K562 (cell line): ENCODE measurements around the gene IRAK3. TPM values are rescaled to one million over a fixed set of nuclear protein-coding genes. Genes with fewer than 3 reads are reported as not detected.
A peak's percentile ranks its signal among the peaks of the same experiment; 100 is the strongest.

ENCODE experiments used
- ATAC-seq: fragments of 200-7000 bp; cut with Tn5 transposase; 3 replicates; pipeline ENCODE4 v1.9.1; 2020; ENCODE audit warnings: moderate library complexity
- BruUV-seq: library from RNA; stranded (reverse); fragments of 400-500 nt; replicated peaks from 2 replicates; lab custom pipeline; 2021; lab: Mats Ljungman, UMichigan
- CTCF ChIA-PET: fragments of 300-600 bp; formaldehyde crosslinking; extraction: SDS; loops from one replicate; lab custom pipeline; 2021; ENCODE audit warnings: low intra/inter-chr PET ratio; lab: Yijun Ruan, JAX
- POLR2A ChIA-PET: fragments of 300-600, 350-650 bp; sonication (Branson Sonifier 250); formaldehyde crosslinking; extraction: SDS; loops from one replicate; lab custom pipeline; 2021; ENCODE audit warnings: antibody characterized with exemption, inconsistent platforms; lab: Yijun Ruan, JAX
- DNase-seq, 4 experiments: peaks; one replicate each; pipeline versions ENCODE4 v3.0.0 to v3.0.0-alpha.2; 2011 to 2018; ENCODE audit warnings: low spot score in 3 of 4, mixed read lengths in 3 of 4; ENCODE audit errors: extremely low read depth in 1 of 4
- FAIRE-seq: peaks from 2 replicates; lab custom pipeline; 2011; peaks lifted over from hg19 to GRCh38; lab: Jason Lieb, UNC
- H2AFZ ChIP-seq: 2 replicates; pipeline ENCODE4 v1.6.0; 2011; ENCODE audit warnings: low read depth, low read length, control low read depth, inconsistent platforms
- H3K27ac ChIP-seq: fragments of 200-600 bp; 3 replicates; pipeline ENCODE4 v1.8.0; 2011; ENCODE audit warnings: low read depth, mild to moderate bottlenecking, control low read depth, inconsistent platforms, low read length, moderate library complexity, mixed read lengths; ENCODE audit errors: extremely low read depth
- H3K27me3 ChIP-seq, 2 experiments: fragments of 300-600 bp in 1 of 2; 2 replicates in 1 of 2; 3 replicates in 1 of 2; pipeline versions ENCODE4 v1.6.0 to v1.8.0; 2011; ENCODE audit warnings: inconsistent platforms in 2 of 2, low read length in 2 of 2, mild to moderate bottlenecking in 1 of 2, mixed read lengths in 1 of 2, moderate library complexity in 1 of 2; ENCODE audit not compliant: control insufficient read depth in 2 of 2, insufficient read depth in 2 of 2
- H3K36me3 ChIP-seq: fragments of 300-600 bp; 3 replicates; pipeline ENCODE4 v1.8.0; 2011; ENCODE audit warnings: mild to moderate bottlenecking, low read length, inconsistent platforms; ENCODE audit not compliant: control insufficient read depth, insufficient read depth
- H3K4me1 ChIP-seq, 2 experiments: fragments of 200-600 bp in 1 of 2; replicated peaks in 1 of 2; 2 replicates in 1 of 2; 3 replicates in 1 of 2; pipeline versions ENCODE4 v1.5.1 to v1.8.0; 2011; ENCODE audit warnings: inconsistent platforms in 2 of 2, low read length in 2 of 2, mild to moderate bottlenecking in 1 of 2, mixed read lengths in 1 of 2, moderate library complexity in 1 of 2; ENCODE audit not compliant: control insufficient read depth in 2 of 2, insufficient read depth in 2 of 2
- H3K4me2 ChIP-seq: 2 replicates; pipeline ENCODE4 v1.6.1; 2011; ENCODE audit warnings: low read length, control low read depth, inconsistent platforms, mixed read lengths; ENCODE audit not compliant: insufficient read depth
- H3K4me3 ChIP-seq: fragments of 200-600 bp; sonication (generic), shearing (Covaris generic); 2 replicates; pipeline ENCODE4 v1.5.1; 2016; ENCODE audit warnings: control low read depth, inconsistent platforms
- H3K79me2 ChIP-seq: fragments of 200-600 bp; 3 replicates; pipeline ENCODE4 v1.8.0; 2011; ENCODE audit warnings: low read length, inconsistent platforms; ENCODE audit not compliant: control insufficient read depth, insufficient read depth
- H3K9ac ChIP-seq, 2 experiments: 2 replicates each; pipeline versions ENCODE4 v1.6.0 to v1.6.1; 2011; ENCODE audit warnings: low read depth in 2 of 2, low read length in 2 of 2, control low read depth in 1 of 2, inconsistent platforms in 1 of 2, mild to moderate bottlenecking in 1 of 2, mixed read lengths in 1 of 2; ENCODE audit not compliant: insufficient read depth in 1 of 2
- H3K9me1 ChIP-seq: one replicate; pipeline ENCODE4 v1.6.0; 2011; ENCODE audit warnings: inconsistent platforms, mild to moderate bottlenecking, low read length, moderate library complexity; ENCODE audit not compliant: control insufficient read depth, insufficient read depth
- H3K9me3 ChIP-seq: replicated peaks from 2 replicates; pipeline ENCODE4 v1.5.1; 2011; ENCODE audit warnings: low read depth, low read length, inconsistent platforms; ENCODE audit not compliant: control insufficient read depth, insufficient read depth
- H4K20me1 ChIP-seq: replicated peaks from 2 replicates; pipeline ENCODE4 v1.6.1; 2011; ENCODE audit warnings: low read length, inconsistent platforms, mixed read lengths; ENCODE audit not compliant: control insufficient read depth, insufficient read depth
- ARHGAP35 ChIP-seq: fragments of 450-650 bp; IDR thresholded peaks from 2 replicates; pipeline ENCODE4 v1.6.1; 2018; ENCODE audit not compliant: partially characterized antibody
- EHMT2 ChIP-seq: fragments of 450-650 bp; IDR thresholded peaks from 2 replicates; pipeline ENCODE4 v1.6.1; 2018; ENCODE audit warnings: antibody characterized with exemption
- HCFC1 ChIP-seq: IDR thresholded peaks from 2 replicates; pipeline ENCODE4 v1.6.1; 2012; ENCODE audit warnings: low read depth, low read length, improper control_type of control experiment
- KLF6 ChIP-seq: fragments of 250-450 bp; sonication (Bioruptor Pico); IDR thresholded peaks from 2 replicates; pipeline ENCODE4 v1.4.0; 2020; ENCODE audit warnings: mild to moderate bottlenecking, moderate library complexity, borderline replicate concordance
- MAFF ChIP-seq: IDR thresholded peaks from 2 replicates; pipeline ENCODE4 v1.6.1; 2012; ENCODE audit warnings: low read length, improper control_type of control experiment
- MCM7 ChIP-seq, 2 experiments: fragments of 450-650 bp; IDR thresholded peaks; 2 replicates each; pipeline ENCODE4 v1.6.1; 2016 to 2018
- NKRF ChIP-seq: fragments of 450-650 bp; IDR thresholded peaks from 2 replicates; pipeline ENCODE4 v1.6.1; 2016; ENCODE audit warnings: borderline replicate concordance
- POLR2A ChIP-seq: fragments of 450-650 bp; conservative IDR thresholded peaks from 2 replicates; pipeline ENCODE4 v1.6.1; 2016
- SP1 ChIP-seq: sonication (generic); formaldehyde crosslinking; IDR thresholded peaks from 2 replicates; pipeline ENCODE4 v1.8.1; 2022; ENCODE audit warnings: mild to moderate bottlenecking, missing genetic modification reagents
- WHSC1 ChIP-seq: IDR thresholded peaks from one replicate; pipeline ENCODE4 v1.6.1; 2012; ENCODE audit warnings: low read length, control low read depth, inconsistent platforms
- XRCC3 ChIP-seq: fragments of 450-650 bp; IDR thresholded peaks from 2 replicates; pipeline ENCODE4 v1.6.1; 2017; ENCODE audit warnings: mild to moderate bottlenecking, moderate library complexity
- ZNF175 ChIP-seq: fragments of 200-800 bp; sonication (Bioruptor generic); IDR thresholded peaks from 2 replicates; pipeline ENCODE4 v1.6.1; 2016; ENCODE audit warnings: low read depth, mild to moderate bottlenecking, missing genetic modification characterization, missing compliant biosample characterization
- ZNF23 ChIP-seq: fragments of 250-450 bp; sonication (Bioruptor Pico); IDR thresholded peaks from 2 replicates; pipeline ENCODE4 v1.4.0; 2020; ENCODE audit warnings: mild to moderate bottlenecking
- WGBS: fragments of 100-300 bp; shearing (Covaris generic); methylation state at CpG from one replicate; pipeline ENCODE4 v1.1.6; 2016; ENCODE audit warnings: low coverage, mixed read lengths; ENCODE audit not compliant: insufficient coverage; ENCODE audit errors: missing lambda C conversion rate; 5-methylcytosine and 5-hydroxymethylcytosine counted together
- in situ Hi-C: fragments of 300-500 bp; cut with MboI; formaldehyde crosslinking; loops from 4 replicates; pipeline ENCODE4 v1.15.0; 2018; ENCODE audit warnings: inconsistent platforms, mixed read lengths
- intact Hi-C: fragments of 100-400 bp; cut with micrococcal nuclease; formaldehyde crosslinking; loops from 2 replicates; pipeline ENCODE4 v1.14.2; 2022
- polyA plus RNA-seq, 8 experiments: library from polyadenylated mRNA; depleted of rRNA in 4 of 8; stranded (reverse) in 5 of 8; unstranded in 3 of 8; fragments of >200 nt; fragmentation: Nextera tagmentation in 2 of 8; fragmentation: Illumina TruSeq in 1 of 8; extraction: Ambion mirVana in 2 of 8; extraction: Trizol in 1 of 8; gene quantifications; 2 replicates each; pipeline versions ENCODE4 v1.2.1 to v1.2.3, GENCODE V29; 2011 to 2014; ENCODE audit warnings: inconsistent platforms in 1 of 8, missing spikeins in 1 of 8
- total RNA-seq, 7 experiments: library from RNA; depleted of rRNA in 6 of 7; stranded (reverse); fragments of >200 nt in 6 of 7; fragmentation: Illumina TruSeq in 2 of 7; extraction: Trizol in 2 of 7; gene quantifications; 2 replicates each; pipeline versions ENCODE4 v1.2.1 to v1.2.3, GENCODE V29; 2011 to 2021; ENCODE audit warnings: low replicate concordance in 1 of 7
- TF ChIP-seq, protein P1 (sequence below): fragments of 450-650 bp; IDR thresholded peaks from one replicate; pipeline ENCODE4 v1.6.1; 2018; ENCODE audit warnings: mild to moderate bottlenecking, moderate library complexity; ENCODE audit not compliant: partially characterized antibody
- TF ChIP-seq, protein P2 (sequence below): fragments of 250-450 bp; sonication (Bioruptor Pico); IDR thresholded peaks from 2 replicates; pipeline ENCODE4 v1.8.0; 2022; ENCODE audit warnings: moderate library complexity, mild to moderate bottlenecking, inconsistent platforms

The IRAK3 gene
- total and polyA plus RNA-seq, 9 of the 15 experiments (the other 6 are each of a cell fraction or from before 2014, with no cell fraction given), result 0.06 to 0.09 (median 0.07) TPM; not detected in 6

DNA sequence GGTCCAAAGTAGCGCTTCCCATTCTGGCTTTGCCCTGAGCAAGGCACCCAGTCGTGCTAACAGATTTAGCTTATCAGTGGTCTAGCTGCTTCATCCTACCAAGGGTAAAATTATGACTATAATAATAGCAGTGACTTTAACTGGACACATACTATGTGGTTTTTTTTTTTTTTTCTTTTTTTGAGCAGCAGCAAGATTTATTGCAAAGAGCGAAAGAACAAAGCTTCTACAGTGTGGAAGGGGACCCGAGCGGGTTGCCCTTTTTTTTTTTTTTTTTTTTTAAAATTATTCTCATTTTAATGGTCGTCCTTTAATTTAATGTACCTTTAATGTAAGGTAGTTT is 113.8 kb downstream of the IRAK3 start:
- DNase-seq (no peak), FAIRE-seq (no peak), ATAC-seq (no peak)
- in situ Hi-C loops (no loop called here), intact Hi-C loops (loop anchor here (1.0 kb wide), 1 partner anchor 133 kb away; the partner anchor contains the start of gene TMBIM4)
- H3K27me3 ChIP-seq, result peaks cover 0 to 2% of the 10 kb centered on the region in 2 experiments; a peak in 1 of 5 replicates
- peak overlapping the region; percentile 73 to 97 for H3K9ac ChIP-seq
- ChIA-PET POLR2A (interaction anchor here (0.6 to 1.8 kb wide), 3 partner anchors 9 to 955 kb away, joined by 4 to 9 read pairs (median 6); no protein-coding TSS in a partner anchor), CTCF (no interaction called here)
- no peaks in the 10 kb centered on the region for H3K9me3 ChIP-seq
- H4K20me1 ChIP-seq, result no peaks in the 10 kb centered on the region
- BruUV-seq, result TSS peak; percentile 78
- H3K4me3 ChIP-seq, result peak overlapping the region; percentile 52
- H3K27ac ChIP-seq, result peak overlapping the region; percentile 82
- peaks cover 7 to 9% of the 10 kb centered on the region in 2 experiments; a peak in 4 of 5 replicates for H3K4me1 ChIP-seq
- H3K79me2 ChIP-seq, result peaks cover 10% of the 10 kb centered on the region; the same call in 2 of the 3 replicates
- H3K36me3 ChIP-seq, result peaks cover 3% of the 10 kb centered on the region; the same call in 1 of the 3 replicates
- H3K9me1 ChIP-seq, result no peaks in the 10 kb centered on the region
- peak overlapping the region; percentile 91 for H3K4me2 ChIP-seq
- peak overlapping the region; percentile 98 for H2AFZ ChIP-seq
- WGBS, result 0% methylated on average over 3 of the region's 6 CpGs
- TF ChIP-seq XRCC3 (no peak), MAFF (no peak), NKRF (peak; percentile 0; the same call in 1 of the 2 replicates), KLF6 (CRISPR knock-in tag) (no peak), HCFC1 (no peak), SP1 (CRISPR knock-in tag) (no peak), EHMT2 (no peak), ZNF23 (CRISPR knock-in tag) (no peak), WHSC1 (no peak), ZNF175 (CRISPR knock-in tag) (no peak), ARHGAP35 (no peak), MCM7 (IDR thresholded peaks at IDR 0.05) (no peak), POLR2A (no peak; the same call in 1 of the 2 replicates)
- TF ChIP-seq, protein P1, sequence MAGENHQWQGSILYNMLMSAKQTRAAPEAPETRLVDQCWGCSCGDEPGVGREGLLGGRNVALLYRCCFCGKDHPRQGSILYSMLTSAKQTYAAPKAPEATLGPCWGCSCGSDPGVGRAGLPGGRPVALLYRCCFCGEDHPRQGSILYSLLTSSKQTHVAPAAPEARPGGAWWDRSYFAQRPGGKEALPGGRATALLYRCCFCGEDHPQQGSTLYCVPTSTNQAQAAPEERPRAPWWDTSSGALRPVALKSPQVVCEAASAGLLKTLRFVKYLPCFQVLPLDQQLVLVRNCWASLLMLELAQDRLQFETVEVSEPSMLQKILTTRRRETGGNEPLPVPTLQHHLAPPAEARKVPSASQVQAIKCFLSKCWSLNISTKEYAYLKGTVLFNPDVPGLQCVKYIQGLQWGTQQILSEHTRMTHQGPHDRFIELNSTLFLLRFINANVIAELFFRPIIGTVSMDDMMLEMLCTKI, result no peak
- TF ChIP-seq, protein P2, sequence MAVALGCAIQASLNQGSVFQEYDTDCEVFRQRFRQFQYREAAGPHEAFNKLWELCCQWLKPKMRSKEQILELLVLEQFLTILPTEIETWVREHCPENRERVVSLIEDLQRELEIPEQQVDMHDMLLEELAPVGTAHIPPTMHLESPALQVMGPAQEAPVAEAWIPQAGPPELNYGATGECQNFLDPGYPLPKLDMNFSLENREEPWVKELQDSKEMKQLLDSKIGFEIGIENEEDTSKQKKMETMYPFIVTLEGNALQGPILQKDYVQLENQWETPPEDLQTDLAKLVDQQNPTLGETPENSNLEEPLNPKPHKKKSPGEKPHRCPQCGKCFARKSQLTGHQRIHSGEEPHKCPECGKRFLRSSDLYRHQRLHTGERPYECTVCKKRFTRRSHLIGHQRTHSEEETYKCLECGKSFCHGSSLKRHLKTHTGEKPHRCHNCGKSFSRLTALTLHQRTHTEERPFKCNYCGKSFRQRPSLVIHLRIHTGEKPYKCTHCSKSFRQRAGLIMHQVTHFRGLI, result no peak
